Keratinocyte (primary cell): ENCODE results near the gene SAMD4A. TPM values are rescaled to one million over a fixed set of nuclear protein-coding genes. Genes with fewer than 3 reads are reported as not detected.

ENCODE experiments used
- DNase-seq: peaks from one replicate; pipeline ENCODE4 v3.0.0-alpha.2; 2011; ENCODE audit warnings: low read depth, missing footprints, low spot score
- FAIRE-seq: peaks from 2 replicates; lab custom pipeline; 2011; peaks lifted over from hg19 to GRCh38; lab: Jason Lieb, UNC
- H2AFZ ChIP-seq: 2 replicates; pipeline ENCODE4 v1.6.0; 2012; ENCODE audit warnings: low read length, control low read depth, inconsistent platforms; ENCODE audit not compliant: control insufficient read depth
- H3K27ac ChIP-seq: 2 replicates; pipeline ENCODE4 v1.5.1; 2011; ENCODE audit warnings: low read length; ENCODE audit not compliant: control insufficient read depth, insufficient read depth
- H3K27me3 ChIP-seq: 3 replicates; pipeline ENCODE4 v1.6.0; 2011; ENCODE audit warnings: low read length; ENCODE audit not compliant: control insufficient read depth, insufficient read depth; ENCODE audit errors: extremely low read depth
- H3K36me3 ChIP-seq, 2 experiments: 2 replicates in 1 of 2; 3 replicates in 1 of 2; pipeline ENCODE4 v1.5.1; 2011; ENCODE audit warnings: low read length in 2 of 2, mild to moderate bottlenecking in 1 of 2; ENCODE audit not compliant: control insufficient read depth in 2 of 2, insufficient read depth in 2 of 2; ENCODE audit errors: extremely low read depth in 1 of 2
- H3K4me1 ChIP-seq: 3 replicates; pipeline ENCODE4 v1.5.1; 2011; ENCODE audit warnings: low read length; ENCODE audit not compliant: control insufficient read depth, insufficient read depth; ENCODE audit errors: extremely low read depth
- H3K4me2 ChIP-seq: 3 replicates; pipeline ENCODE4 v1.6.0; 2011; ENCODE audit warnings: low read depth, low read length; ENCODE audit not compliant: control insufficient read depth, insufficient read depth; ENCODE audit errors: extremely low read depth
- H3K4me3 ChIP-seq, 3 experiments: fragments of 200-600 bp in 1 of 3; sonication (generic) in 1 of 3; 2 replicates in 2 of 3; 3 replicates in 1 of 3; pipeline ENCODE4 v1.5.1; 2011 to 2016; ENCODE audit warnings: low read length in 3 of 3, mild to moderate bottlenecking in 3 of 3, control low read depth in 2 of 3, inconsistent platforms in 1 of 3, low read depth in 1 of 3, mixed read lengths in 1 of 3, mixed run types in 1 of 3, moderate library complexity in 1 of 3; ENCODE audit not compliant: control insufficient read depth in 2 of 3, insufficient read depth in 2 of 3; ENCODE audit errors: extremely low read depth in 1 of 3
- H3K79me2 ChIP-seq: 2 replicates; pipeline ENCODE4 v1.6.0; 2012; ENCODE audit warnings: low read length; ENCODE audit not compliant: control insufficient read depth, insufficient read depth
- H3K9ac ChIP-seq: 3 replicates; pipeline ENCODE4 v1.6.0; 2011; ENCODE audit warnings: low read length; ENCODE audit not compliant: control insufficient read depth, insufficient read depth; ENCODE audit errors: extremely low read depth
- H3K9me1 ChIP-seq: 3 replicates; pipeline ENCODE4 v1.6.0; 2011; ENCODE audit warnings: low read length; ENCODE audit not compliant: control insufficient read depth, insufficient read depth; ENCODE audit errors: extremely low read depth
- H3K9me3 ChIP-seq: 2 replicates; pipeline ENCODE4 v1.5.1; 2012; ENCODE audit warnings: low read depth, low read length; ENCODE audit not compliant: control insufficient read depth
- H4K20me1 ChIP-seq: 3 replicates; pipeline ENCODE4 v1.6.0; 2011; ENCODE audit warnings: low read length; ENCODE audit not compliant: control insufficient read depth, insufficient read depth; ENCODE audit errors: extremely low read depth
- CTCF ChIP-seq, 3 experiments: IDR thresholded peaks in 1 of 3; conservative IDR thresholded peaks in 1 of 3; optimal IDR thresholded peaks in 1 of 3; 2 replicates in 2 of 3; 3 replicates in 1 of 3; pipeline versions ENCODE3 to v1.5.1; 2011; ENCODE audit warnings: low read length in 3 of 3, mild to moderate bottlenecking in 3 of 3, moderate library complexity in 2 of 3, control low read depth in 1 of 3, inconsistent platforms in 1 of 3; ENCODE audit not compliant: insufficient read depth in 2 of 3; ENCODE audit errors: extremely low read depth in 1 of 3
- EZH2 ChIP-seq: IDR thresholded peaks from one replicate; pipeline ENCODE4 v1.6.1; 2012; ENCODE audit warnings: inconsistent platforms, mild to moderate bottlenecking, low read length, moderate library complexity
- dilution Hi-C: fragments of 300-500 bp; cut with MboI; formaldehyde crosslinking; loops from one replicate; pipeline ENCODE4 v1.7.0; 2020; ENCODE audit warnings: low sequenced_read_pairs; ENCODE audit not compliant: extremely low pct_ligation_motif_present
- polyA plus RNA-seq, 5 experiments: library from polyadenylated mRNA; depleted of rRNA in 3 of 5; stranded (reverse) in 3 of 5; stranded (forward) in 1 of 5; unstranded in 1 of 5; fragments of >200 nt; gene quantifications; 1 replicate in 1 of 5; 2 replicates in 3 of 5; 3 replicates in 1 of 5; pipeline versions ENCODE4 v1.2.1 to v1.2.3, GENCODE V29; 2011 to 2012; ENCODE audit warnings: missing spikeins in 2 of 5, low read depth in 1 of 5, low replicate concordance in 1 of 5

SAMD4A gene
- polyA plus RNA-seq, 1 donor (not counting 4 experiments of a cell fraction or from before 2014, with no cell fraction given), result 16.2 TPM

DNA sequence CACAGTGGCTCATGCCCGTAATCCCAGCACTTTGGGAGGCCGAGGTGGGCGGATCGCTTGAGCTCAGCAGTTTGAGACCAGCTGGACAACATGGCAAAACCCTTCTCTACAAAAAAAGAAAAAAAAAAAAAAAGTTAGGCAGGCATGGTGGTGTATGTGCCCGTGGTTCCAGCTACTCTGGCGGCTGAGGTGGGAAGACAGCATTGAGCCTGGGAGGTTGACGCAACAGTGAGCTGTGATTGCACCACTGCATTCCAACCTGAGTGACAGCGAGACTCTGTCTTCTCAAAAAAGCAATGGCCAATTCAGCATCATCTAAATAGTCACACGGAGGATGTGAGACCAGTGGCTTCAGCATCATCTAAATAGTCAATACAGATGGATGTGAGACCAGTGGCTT, 10.4 kb upstream of the SAMD4A start:
- H3K4me1 ChIP-seq, result no peaks in the 10 kb centered on the region
- no peaks in the 10 kb centered on the region for H3K79me2 ChIP-seq
- no peaks in the 10 kb centered on the region for H3K27me3 ChIP-seq
- FAIRE-seq, result no peak
- H3K36me3 ChIP-seq, result no peaks in the 10 kb centered on the region
- H2AFZ ChIP-seq, result no peak overlapping the region
- H4K20me1 ChIP-seq, result no peaks in the 10 kb centered on the region
- no peak for DNase-seq
- no peak overlapping the region for H3K9ac ChIP-seq
- no peaks in the 10 kb centered on the region for H3K9me3 ChIP-seq
- H3K4me2 ChIP-seq, result no peak overlapping the region
- no peaks in the 10 kb centered on the region for H3K9me1 ChIP-seq
- TF ChIP-seq CTCF (optimal IDR thresholded peaks at IDR 0.05 in 1 of 3, IDR thresholded peaks at IDR 0.05 in 1 of 3, conservative IDR thresholded peaks at IDR 0.05 in 1 of 3; ENCODE audit: extremely low read depth in 1 of 3, insufficient read depth in 2 of 3, low read length in 3 of 3) (no peak), EZH2 (no peak)
- H3K4me3 ChIP-seq, result no peak overlapping the region
- dilution Hi-C loops, result no loop called here
- no peak overlapping the region for H3K27ac ChIP-seq

GRCh38 chr14:54562334-54562733, 4.6 kb upstream of the SAMD4A start:
- no peaks in the 10 kb centered on the region for H3K9me1 ChIP-seq
- no peak overlapping the region for H3K27ac ChIP-seq
- H3K27me3 ChIP-seq, result no peaks in the 10 kb centered on the region
- no peak for TF ChIP-seq CTCF (optimal IDR thresholded peaks at IDR 0.05 in 1 of 3, IDR thresholded peaks at IDR 0.05 in 1 of 3, conservative IDR thresholded peaks at IDR 0.05 in 1 of 3; ENCODE audit: extremely low read depth in 1 of 3, insufficient read depth in 2 of 3, low read length in 3 of 3)
- TF ChIP-seq EZH2, result no peak
- H4K20me1 ChIP-seq, result no peaks in the 10 kb centered on the region
- FAIRE-seq, result no peak
- no peaks in the 10 kb centered on the region for H3K9me3 ChIP-seq
- peaks cover 9% of the 10 kb centered on the region for H3K4me1 ChIP-seq
- H3K79me2 ChIP-seq, result peaks cover 4% of the 10 kb centered on the region
- dilution Hi-C loops, result no loop called here
- DNase-seq, result no peak
- H3K4me3 ChIP-seq, result no peak overlapping the region
- no peak overlapping the region for H3K9ac ChIP-seq
- H3K36me3 ChIP-seq, result no peaks in the 10 kb centered on the region
- H3K4me2 ChIP-seq, result no peak overlapping the region
- H2AFZ ChIP-seq, result no peak overlapping the region
